HepG2 (cell line): ENCODE measurements around the gene MMP23B. TPM values are rescaled to one million over a fixed set of nuclear protein-coding genes. Genes with fewer than 3 reads are reported as not detected.

ENCODE experiments used
- AGO2 ChIP-seq: fragments of 200-400 bp; formaldehyde crosslinking; optimal IDR thresholded peaks from 2 replicates; pipeline ENCODE3; 2017; ENCODE audit warnings: mild to moderate bottlenecking, low read depth, low read length, moderate library complexity
- CREB1 ChIP-seq, 2 experiments: fragments of 450-650 bp in 1 of 2; IDR thresholded peaks; 2 replicates each; pipeline ENCODE4 v1.6.1; 2016 to 2017; ENCODE audit warnings: control low read depth in 1 of 2, mild to moderate bottlenecking in 1 of 2, missing compliant biosample characterization in 1 of 2, missing genetic modification characterization in 1 of 2
- KLF12 ChIP-seq: sonication (generic); formaldehyde crosslinking; IDR thresholded peaks from 2 replicates; pipeline ENCODE4 v1.4.0; 2020; ENCODE audit warnings: missing genetic modification reagents, borderline replicate concordance
- MATR3 ChIP-seq: sonication (generic); formaldehyde crosslinking; IDR thresholded peaks from 2 replicates; pipeline ENCODE4 v1.4.0; 2020; ENCODE audit warnings: missing genetic modification reagents
- MXI1 ChIP-seq: IDR thresholded peaks from 3 replicates; pipeline ENCODE4 v1.6.1; 2012; ENCODE audit warnings: low read depth, low read length, inconsistent platforms, borderline replicate concordance
- NRL ChIP-seq: sonication (generic); formaldehyde crosslinking; IDR thresholded peaks from 2 replicates; pipeline ENCODE4 v1.5.0; 2020; ENCODE audit warnings: missing genetic modification reagents, mild to moderate bottlenecking, moderate library complexity, borderline replicate concordance
- POLR2AphosphoS2 ChIP-seq: IDR thresholded peaks from 2 replicates; pipeline ENCODE4 v1.6.1; 2011; ENCODE audit warnings: low read depth, low read length, improper control_type of control experiment
- POLR2G ChIP-seq: fragments of 200-400 bp; formaldehyde crosslinking; IDR thresholded peaks from 2 replicates; pipeline ENCODE4 v1.6.1; 2018; ENCODE audit warnings: mild to moderate bottlenecking, low read depth, low read length, moderate library complexity
- YEATS4 ChIP-seq: sonication (generic); formaldehyde crosslinking; IDR thresholded peaks from 2 replicates; pipeline ENCODE4 v1.4.0; 2020; ENCODE audit warnings: missing genetic modification reagents, borderline replicate concordance
- ZFY ChIP-seq: sonication (generic); formaldehyde crosslinking; IDR thresholded peaks from 2 replicates; pipeline ENCODE4 v1.4.0; 2020; ENCODE audit warnings: missing genetic modification reagents
- ZNF781 ChIP-seq: sonication (generic); formaldehyde crosslinking; IDR thresholded peaks from 2 replicates; pipeline ENCODE4 v1.5.1; 2020; ENCODE audit warnings: borderline replicate concordance, mild to moderate bottlenecking, missing genetic modification reagents; ENCODE audit errors: not compliant biosample characterization
- polyA plus RNA-seq, 8 experiments: library from polyadenylated mRNA; depleted of rRNA in 3 of 8; stranded (reverse) in 7 of 8; unstranded in 1 of 8; fragments of >200 nt; fragmentation: Illumina TruSeq in 4 of 8; extraction: Trizol in 4 of 8; gene quantifications; 2 replicates each; pipeline versions ENCODE4 v1.2.1 to v1.2.3, GENCODE V29; 2011 to 2016; ENCODE audit warnings: low read depth in 4 of 8, missing spikeins in 1 of 8, mixed read lengths in 1 of 8; ENCODE audit not compliant: insufficient read depth in 1 of 8
- total RNA-seq, 5 experiments: library from RNA; depleted of rRNA; stranded (reverse); fragments of >200 nt; fragmentation: Illumina TruSeq; extraction: Trizol; gene quantifications; 2 replicates each; pipeline ENCODE4 v1.2.3, GENCODE V29; 2016; ENCODE audit warnings: low read depth in 1 of 5
- TF ChIP-seq, protein P1 (sequence below): sonication (generic); formaldehyde crosslinking; IDR thresholded peaks from 2 replicates; pipeline ENCODE4 v1.4.0; 2020; ENCODE audit warnings: low read depth, mild to moderate bottlenecking, missing genetic modification reagents

The MMP23B gene
- total and polyA plus RNA-seq, 2 of the 13 experiments (the other 11 are each of a cell fraction or from before 2014, with no cell fraction given): 0.61 to 0.75 TPM

DNA sequence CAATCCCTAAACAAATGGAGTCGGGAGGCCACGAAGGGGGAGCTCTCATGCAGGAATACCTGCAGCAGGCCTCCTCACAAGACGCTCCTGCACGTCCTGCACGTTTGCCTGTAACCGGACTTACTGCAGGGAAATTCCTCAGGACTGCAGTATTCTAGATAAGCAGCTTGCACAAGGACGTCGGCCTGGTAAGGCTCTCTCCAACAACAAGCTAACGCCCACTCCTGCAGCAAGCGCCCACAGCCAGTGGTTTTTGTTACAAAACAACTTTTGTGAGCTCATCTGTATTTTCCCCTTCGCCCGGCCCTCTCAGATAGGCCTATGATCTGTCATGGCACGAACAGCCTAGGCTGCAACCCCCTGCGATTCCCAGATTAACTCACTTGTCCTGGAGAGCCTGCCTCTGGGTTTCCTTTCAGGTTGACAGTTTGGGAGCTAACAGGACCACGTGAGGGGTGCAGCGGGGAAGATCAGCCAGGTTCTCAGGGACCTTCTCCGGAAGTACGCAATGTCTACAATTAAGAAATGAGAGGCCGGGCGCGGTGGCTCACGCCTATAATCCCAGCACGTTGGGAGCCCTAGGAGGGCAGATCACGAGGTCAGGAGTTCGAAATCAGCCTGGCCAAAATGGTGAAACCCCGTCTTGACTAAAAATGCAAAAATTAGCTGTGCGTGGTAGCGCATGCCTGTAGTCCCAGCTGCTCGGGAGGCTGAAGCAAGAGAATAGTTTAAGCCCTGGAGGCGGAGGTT lies 17.6 kb upstream of the MMP23B start (continued):
- TF ChIP-seq POLR2AphosphoS2: no peak
- 0 out of 2 replicates have a peak, but pooled peaks have one; percentile 9 for TF ChIP-seq NRL (CRISPR knock-in tag)
- TF ChIP-seq ZNF781: peak; percentile 23
- no peak for TF ChIP-seq CREB1 (IDR thresholded peaks at IDR 0.05)
- peak; percentile 65 for TF ChIP-seq CREB1 (CRISPR knock-in tag; IDR thresholded peaks at IDR 0.05)
- TF ChIP-seq ZFY (CRISPR knock-in tag): peak; percentile 34; the same call in 1 of the 2 replicates
- TF ChIP-seq KLF12: peak; percentile 40; the same call in 1 of the 2 replicates
- TF ChIP-seq AGO2: no peak
- TF ChIP-seq, protein P1, sequence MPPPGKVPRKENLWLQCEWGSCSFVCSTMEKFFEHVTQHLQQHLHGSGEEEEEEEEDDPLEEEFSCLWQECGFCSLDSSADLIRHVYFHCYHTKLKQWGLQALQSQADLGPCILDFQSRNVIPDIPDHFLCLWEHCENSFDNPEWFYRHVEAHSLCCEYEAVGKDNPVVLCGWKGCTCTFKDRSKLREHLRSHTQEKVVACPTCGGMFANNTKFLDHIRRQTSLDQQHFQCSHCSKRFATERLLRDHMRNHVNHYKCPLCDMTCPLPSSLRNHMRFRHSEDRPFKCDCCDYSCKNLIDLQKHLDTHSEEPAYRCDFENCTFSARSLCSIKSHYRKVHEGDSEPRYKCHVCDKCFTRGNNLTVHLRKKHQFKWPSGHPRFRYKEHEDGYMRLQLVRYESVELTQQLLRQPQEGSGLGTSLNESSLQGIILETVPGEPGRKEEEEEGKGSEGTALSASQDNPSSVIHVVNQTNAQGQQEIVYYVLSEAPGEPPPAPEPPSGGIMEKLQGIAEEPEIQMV (CRISPR knock-in tag): 0 out of 2 replicates have a peak, but pooled peaks have one; percentile 35
- peak; percentile 13; the same call in 1 of the 2 replicates for TF ChIP-seq YEATS4 (CRISPR knock-in tag)
- TF ChIP-seq MXI1: peak; percentile 57; the same call in 1 of the 3 replicates
- TF ChIP-seq POLR2G: 0 out of 2 replicates have a peak, but pooled peaks have one; percentile 6
- TF ChIP-seq MATR3: no peak
